HS-27A (cell line): ENCODE data around the gene ZNF484.
"Not testable (repeated sequence)": the region's sequence is repeated elsewhere in the genome, so short reads cannot be mapped to it uniquely, and the experiment has no call there.

ENCODE experiments used
- DNase-seq: peaks from one replicate; pipeline ENCODE4 v3.0.0-alpha.2; 2012; ENCODE audit warnings: low read depth, missing footprints

Gene ZNF484

DNA sequence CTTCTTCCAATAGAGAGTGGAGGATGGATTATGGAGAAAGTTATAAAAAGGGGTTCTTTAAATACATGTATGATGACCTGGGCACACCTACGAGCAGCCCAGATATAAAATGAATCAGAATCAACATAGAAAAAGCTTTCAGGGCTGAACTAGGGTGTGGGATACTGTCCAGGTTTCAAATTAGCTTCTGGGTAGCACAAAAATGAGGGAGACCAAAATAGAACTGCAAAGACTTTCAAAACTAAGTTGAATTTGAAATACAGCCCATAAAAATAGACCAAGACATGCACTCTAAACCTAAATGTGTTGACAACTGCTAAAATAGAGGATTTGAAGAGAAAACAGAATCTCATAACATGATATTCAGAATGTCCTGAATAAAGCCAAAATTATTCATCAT lies 17.0 kb downstream of the ZNF484 start:
- DNase-seq: no peak

GRCh38 chr9:92857236-92857635 lies 20.6 kb downstream of the ZNF484 start:
- no peak for DNase-seq

DNA sequence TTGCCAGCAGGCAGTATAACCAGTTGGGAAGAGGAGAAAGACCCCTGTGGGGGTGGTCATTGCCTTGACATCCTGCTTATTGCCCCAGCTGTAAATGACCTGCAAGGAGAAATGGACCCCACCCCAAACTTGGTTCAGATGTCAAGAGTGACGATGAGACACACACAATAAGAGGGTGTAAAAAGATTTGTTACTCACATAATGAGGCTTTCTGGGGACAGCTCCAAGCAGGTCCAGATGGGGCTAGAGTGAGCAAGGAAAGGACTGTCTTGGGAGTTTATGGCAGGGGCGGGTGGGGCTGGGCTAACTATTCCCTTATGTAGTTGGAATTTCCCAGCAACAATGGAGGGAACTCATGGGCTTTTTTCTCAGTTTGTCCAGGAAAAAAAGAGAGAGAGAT lies 24.1 kb downstream of the ZNF484 start:
- DNase-seq: no peak

GRCh38 chr9:92850898-92851297 lies 26.9 kb downstream of the ZNF484 start:
- no peak for DNase-seq

DNA sequence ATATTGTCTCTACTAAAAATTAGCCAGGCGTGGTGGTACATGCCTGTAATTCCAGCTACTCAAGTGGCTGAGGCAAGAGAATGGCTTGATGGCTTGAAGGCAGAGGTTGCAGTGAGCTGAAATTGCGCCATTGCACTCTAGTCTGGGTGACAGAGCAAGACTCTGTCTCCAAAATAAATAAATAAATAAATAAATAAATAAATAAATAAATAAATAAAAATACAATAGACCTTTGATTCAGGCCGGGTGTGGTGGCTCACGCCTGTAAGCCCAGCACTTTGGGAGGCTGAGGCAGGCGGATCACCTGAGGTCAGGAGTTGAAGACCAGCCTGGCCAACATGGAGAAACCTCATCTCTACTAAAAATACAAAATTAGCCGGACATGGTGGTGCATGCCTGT lies 29.1 kb downstream of the ZNF484 start:
- DNase-seq: not testable (repeated sequence)

GRCh38 chr9:92846662-92847145 lies 31.1 kb downstream of the ZNF484 start:
- DNase-seq: no peak

- not testable (repeated sequence) for DNase-seq
These were observed 39.4 kb downstream of the ZNF484 start for GRCh38 chr9:92838411-92838810.

DNA sequence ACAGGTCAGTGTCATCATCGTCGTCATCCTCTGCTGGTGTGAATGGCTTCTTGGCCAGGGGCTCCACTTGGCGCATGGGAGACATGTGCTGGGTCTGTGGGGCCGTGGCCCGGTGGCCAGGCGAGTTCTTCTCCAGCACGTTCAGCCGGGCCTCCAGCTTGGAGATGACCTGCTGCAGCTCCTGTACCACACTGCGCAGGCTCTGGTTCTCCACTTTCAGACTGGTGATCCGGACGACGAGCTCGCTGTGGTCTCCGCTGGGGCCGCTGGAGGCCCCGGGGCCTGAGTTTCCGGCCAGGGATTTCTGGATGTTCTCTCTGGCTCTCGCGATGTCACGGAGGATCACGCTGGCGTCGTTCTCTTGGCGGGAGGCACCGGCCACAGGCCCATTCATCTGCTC lies 40.6 kb downstream of the ZNF484 start:
- DNase-seq: no peak

DNA sequence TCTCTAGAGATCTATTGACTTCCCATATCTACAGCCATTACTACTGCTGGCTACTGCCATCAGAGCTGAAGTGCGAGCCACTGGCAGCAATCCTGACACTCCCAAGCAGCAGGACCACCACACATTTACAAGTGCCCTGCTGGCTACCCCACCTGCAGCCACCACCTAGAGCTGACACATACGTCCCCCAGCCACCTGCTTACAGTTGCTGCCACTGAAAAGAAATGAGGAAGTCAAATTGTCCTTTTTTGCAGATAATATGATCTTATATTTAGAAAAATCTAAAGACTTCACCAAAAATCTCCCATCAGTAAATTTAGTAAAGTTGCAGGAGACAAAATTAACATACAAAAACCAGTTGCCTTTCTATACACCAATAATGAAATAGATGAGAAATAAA lies 48.4 kb downstream of the ZNF484 start:
- DNase-seq: no peak

- DNase-seq: not testable (repeated sequence)
These were observed 52.8 kb downstream of the ZNF484 start for GRCh38 chr9:92825065-92825464.

GRCh38 chr9:92820964-92821363 lies 56.9 kb downstream of the ZNF484 start:
- DNase-seq: no peak

DNA sequence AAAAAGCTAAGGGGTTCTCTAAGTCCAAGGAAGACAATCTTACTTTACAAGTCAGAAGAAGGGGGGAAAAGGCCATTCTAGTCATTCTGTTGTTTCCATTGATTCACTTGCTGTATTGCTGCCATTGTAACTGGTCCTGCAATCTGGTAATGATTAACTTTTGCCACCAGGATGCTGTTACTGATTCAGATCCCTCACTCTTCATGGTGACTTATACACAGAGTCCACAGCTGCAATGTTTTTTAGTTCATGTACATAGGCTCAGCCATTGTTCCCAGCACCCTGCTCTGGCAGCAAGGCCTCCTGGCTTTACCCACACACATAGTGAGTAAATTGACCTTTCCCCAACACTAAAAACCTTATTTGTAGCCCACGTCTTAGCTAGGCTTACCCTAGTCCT lies 57.9 kb downstream of the ZNF484 start:
- DNase-seq: not testable (repeated sequence)

DNA sequence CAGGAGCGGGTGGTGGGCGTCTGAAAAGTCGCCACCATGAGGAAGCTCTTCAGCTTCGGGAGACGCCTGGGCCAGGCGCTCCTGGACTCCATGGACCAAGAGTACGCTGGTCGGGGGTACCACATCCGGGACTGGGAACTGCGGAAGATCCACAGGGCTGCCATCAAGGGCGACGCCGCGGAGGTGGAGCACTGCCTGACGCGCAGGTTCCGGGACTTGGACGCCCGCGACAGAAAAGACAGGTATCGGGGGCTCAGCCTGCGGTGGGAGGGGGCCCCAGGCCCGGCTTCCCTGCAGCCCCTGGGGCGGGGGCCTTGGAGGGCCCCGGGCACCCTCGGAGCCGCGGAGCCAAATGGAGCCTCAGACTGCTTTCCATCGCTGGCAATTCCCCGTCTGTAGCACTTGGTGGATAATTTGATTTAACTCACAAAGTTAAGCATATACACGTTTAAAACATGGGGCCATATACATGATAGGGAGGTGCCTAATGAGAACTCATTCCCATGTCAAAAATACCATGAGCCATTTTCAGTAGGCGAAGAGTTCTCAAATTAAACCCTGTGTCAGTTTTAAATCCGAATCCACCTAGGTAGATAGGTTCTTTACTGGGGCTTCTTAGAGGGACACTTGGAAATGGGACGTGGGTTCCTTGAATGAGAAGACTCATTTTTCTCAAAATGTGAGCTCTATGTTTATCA lies 68.1 kb downstream of the ZNF484 start:
- not testable (repeated sequence) for DNase-seq

- DNase-seq: no peak
These were observed 68.9 kb downstream of the ZNF484 start for GRCh38 chr9:92808726-92809451.

GRCh38 chr9:92807757-92808725 lies 69.8 kb downstream of the ZNF484 start:
- DNase-seq: no peak

GRCh38 chr9:92807031-92807756 lies 70.6 kb downstream of the ZNF484 start:
- no peak for DNase-seq

- DNase-seq: no peak
These were observed 73.1 kb downstream of the ZNF484 start for GRCh38 chr9:92804727-92805126.

DNA sequence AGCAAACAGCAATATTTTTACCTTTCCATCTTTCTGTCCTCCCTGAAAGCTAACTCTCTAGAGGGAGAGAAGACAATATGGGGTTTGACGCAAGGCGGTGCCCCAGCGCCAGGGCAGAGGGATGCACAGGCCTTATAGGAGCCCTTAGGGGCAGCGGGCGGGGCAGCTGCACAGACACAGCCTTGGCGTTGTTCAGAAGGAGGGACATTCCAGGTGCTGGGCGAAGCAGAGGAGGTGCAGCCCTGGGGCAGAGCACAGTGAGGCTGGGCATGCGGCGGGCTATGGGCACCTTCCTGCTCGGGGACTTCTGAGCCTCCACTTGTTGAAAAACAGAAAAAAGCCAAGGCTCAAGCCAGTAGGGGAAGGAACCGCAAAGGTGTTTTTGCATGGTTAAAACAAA lies 79.5 kb downstream of the ZNF484 start:
- no peak for DNase-seq

DNA sequence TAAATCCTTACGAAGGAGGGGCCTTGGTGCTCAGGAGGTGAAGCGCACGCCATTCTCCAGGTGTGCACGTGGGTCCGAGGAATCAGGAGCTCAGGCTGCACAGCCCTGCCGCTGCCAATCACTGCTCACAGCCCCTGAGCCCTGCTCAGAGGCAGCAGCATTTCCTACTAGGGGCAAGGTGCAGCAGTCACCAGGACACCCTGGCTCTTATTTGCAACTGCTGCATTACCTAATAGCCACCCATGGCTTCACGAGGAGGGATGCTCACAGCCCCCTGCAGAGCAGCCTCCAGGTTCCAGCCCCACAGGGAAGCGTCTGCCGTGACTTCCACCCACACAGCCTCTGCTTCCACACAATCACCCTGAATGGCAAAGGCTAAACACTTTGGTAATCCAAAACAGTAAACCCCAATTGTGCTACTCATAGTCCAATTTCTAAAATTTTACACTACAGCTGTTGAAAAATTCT lies 81.5 kb downstream of the ZNF484 start:
- DNase-seq: not testable (repeated sequence)

DNA sequence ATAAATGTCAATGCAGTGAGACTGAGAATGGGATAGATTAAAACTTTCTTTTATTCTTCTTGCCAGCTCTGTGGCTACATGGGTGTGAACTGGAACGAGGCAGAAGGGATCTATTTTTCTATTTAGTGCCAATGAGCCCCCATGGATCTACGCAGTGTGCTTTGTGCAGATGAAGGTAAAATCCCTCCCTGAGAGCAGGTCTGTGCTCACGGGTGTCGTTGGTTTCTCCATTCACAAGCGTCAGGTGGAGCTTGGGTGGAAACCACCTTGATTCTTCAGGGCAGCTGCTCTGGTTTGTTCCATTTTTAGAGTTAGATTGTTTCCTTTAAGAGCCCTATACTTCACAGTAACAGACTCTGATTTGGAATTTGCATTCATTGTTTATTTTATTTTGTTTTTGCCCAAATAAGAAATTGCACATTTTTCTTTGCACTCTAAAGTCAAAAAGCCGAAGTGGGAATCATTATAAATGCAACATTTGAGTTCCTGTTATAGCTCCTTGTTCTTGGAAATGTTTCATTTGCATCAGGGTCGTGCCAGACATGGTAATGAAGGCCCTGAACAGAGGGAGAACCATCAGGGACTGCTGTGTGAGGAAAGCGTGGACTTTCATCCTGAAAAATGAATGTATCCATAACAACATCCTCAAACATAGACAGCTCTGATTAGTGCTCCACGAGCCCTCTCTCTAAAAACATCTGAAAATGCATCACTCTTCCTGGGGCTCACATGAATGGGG lies 82.1 kb downstream of the ZNF484 start:
- DNase-seq: no peak
